CD4-positive, CD25-positive, alpha-beta regulatory T cell (primary cell): ENCODE measurements around the gene GET4. TPM values are rescaled to one million over a fixed set of nuclear protein-coding genes. Genes with fewer than 3 reads are reported as not detected.
"Not testable (repeated sequence)": the region's sequence is repeated elsewhere in the genome, so short reads cannot be mapped to it uniquely, and the experiment has no call there.

ENCODE experiments used
- ATAC-seq, 2 donors: fragments of 150-1000 bp; cut with Tn5 transposase; one replicate each; pipeline ENCODE4 v1.10.0; 2021; ENCODE audit warnings: low read depth in 2 of 2, moderate number of reproducible peaks in 2 of 2, moderate library complexity in 1 of 2
- DNase-seq, 3 donors: peaks; one replicate each; pipeline versions ENCODE4 v3.0.0 to v3.0.0-alpha.2; 2012 to 2022; ENCODE audit warnings: mixed read lengths in 1 of 3
- H3K27ac ChIP-seq: one replicate; pipeline ENCODE4 v1.7.0; 2013; ENCODE audit warnings: mild to moderate bottlenecking, low read length; ENCODE audit not compliant: insufficient read depth, poor library complexity, severe bottlenecking
- H3K27me3 ChIP-seq: one replicate; pipeline ENCODE4 v1.7.0; 2013; ENCODE audit warnings: low read length; ENCODE audit not compliant: control insufficient read depth, insufficient read depth
- H3K36me3 ChIP-seq: one replicate; pipeline ENCODE4 v1.7.0; 2013; ENCODE audit warnings: mild to moderate bottlenecking, low read length, moderate library complexity; ENCODE audit not compliant: control insufficient read depth, insufficient read depth
- H3K4me1 ChIP-seq: 2 replicates; pipeline ENCODE4 v1.7.0; 2013; ENCODE audit warnings: mild to moderate bottlenecking, low read length; ENCODE audit not compliant: insufficient read depth, control insufficient read depth, poor library complexity, severe bottlenecking
- H3K4me3 ChIP-seq: one replicate; pipeline ENCODE4 v1.7.0; 2013; ENCODE audit warnings: low read depth, mild to moderate bottlenecking, low read length, moderate library complexity
- H3K9me3 ChIP-seq, 2 experiments: 1 replicate in 1 of 2; 2 replicates in 1 of 2; pipeline ENCODE4 v1.7.0; 2013; ENCODE audit warnings: low read length in 2 of 2, mild to moderate bottlenecking in 1 of 2, moderate library complexity in 1 of 2; ENCODE audit not compliant: control insufficient read depth in 2 of 2
- H3K27ac Mint-ChIP-seq, 3 donors: one replicate each; pipeline ENCODE4 v1.8.0; 2020 to 2022; ENCODE audit warnings: mild to moderate bottlenecking in 3 of 3, mixed read lengths in 3 of 3, moderate library complexity in 2 of 3
- H3K27me3 Mint-ChIP-seq: one replicate; pipeline ENCODE4 v1.8.0; 2022; ENCODE audit warnings: mild to moderate bottlenecking, mixed read lengths
- H3K36me3 Mint-ChIP-seq: one replicate; pipeline ENCODE4 v1.8.0; 2020; ENCODE audit warnings: mixed read lengths
- H3K4me1 Mint-ChIP-seq, 4 donors: one replicate each; pipeline ENCODE4 v1.8.0; 2020 to 2022; ENCODE audit warnings: mixed read lengths in 4 of 4, mild to moderate bottlenecking in 1 of 4
- H3K4me3 Mint-ChIP-seq, 4 donors: one replicate each; pipeline ENCODE4 v1.8.0; 2020 to 2022; ENCODE audit warnings: mild to moderate bottlenecking in 4 of 4, mixed read lengths in 4 of 4, moderate library complexity in 3 of 4
- H3K9me3 Mint-ChIP-seq, 7 donors: one replicate each; pipeline ENCODE4 v1.8.0; 2020 to 2022; ENCODE audit warnings: mixed read lengths in 7 of 7, mild to moderate bottlenecking in 3 of 7, moderate library complexity in 2 of 7
- polyA plus RNA-seq, 4 donors: library from polyadenylated mRNA; unstranded; fragments of 300-500 nt; fragmentation: Illumina TruSeq; gene quantifications; one replicate each; pipeline ENCODE4 v1.2.3, GENCODE V29; 2021
- total RNA-seq: library from RNA; stranded (reverse); gene quantifications from one replicate; pipeline ENCODE4 v1.2.3, GENCODE V29; 2022

Gene GET4
- total and polyA plus RNA-seq, 5 donors from 2014 or later, result 23.9 to 67.8 (median 28.9) TPM

DNA sequence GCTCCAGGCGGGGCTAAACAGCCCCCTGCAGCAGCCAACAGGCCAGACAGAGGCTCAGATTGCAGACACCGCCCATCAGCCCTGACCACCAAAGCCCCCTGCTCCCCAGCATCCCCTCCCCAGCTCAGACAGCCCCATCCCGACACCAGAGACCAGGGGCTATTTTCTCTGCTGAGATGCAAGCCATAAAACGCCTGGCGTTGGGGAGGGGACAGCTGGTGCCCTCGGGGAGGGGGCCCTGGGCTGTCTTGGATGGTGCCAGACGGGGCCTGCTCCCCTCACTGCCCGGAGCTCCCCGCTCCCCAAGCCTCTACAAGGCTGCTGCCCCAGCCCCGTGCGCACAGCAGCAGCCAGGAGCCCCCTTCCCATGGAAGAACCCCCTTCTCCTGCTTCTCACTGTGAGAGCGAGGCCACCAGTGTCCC, 31.8 kb downstream of the GET4 start:
- Histone ChIP-seq H3K9me3 (no peaks in the 10 kb centered on the region), H3K27ac (no peak overlapping the region), H3K4me1 (peaks cover 15% of the 10 kb centered on the region), H3K4me3 (no peak overlapping the region), H3K27me3 (no peaks in the 10 kb centered on the region), H3K36me3 (no peaks in the 10 kb centered on the region)
- no peak for ATAC-seq
- no peaks in the 10 kb centered on the region for H3K36me3 Mint-ChIP-seq
- H3K9me3 Mint-ChIP-seq, result no peaks in the 10 kb centered on the region
- peak overlapping the region in 1 of 3 donors; percentile 26 for H3K27ac Mint-ChIP-seq
- peak in 1 of 3 donors; percentile 30 for DNase-seq
- peaks cover 0 to 13% (median 3%) of the 10 kb centered on the region in 4 donors for H3K4me1 Mint-ChIP-seq
- H3K27me3 Mint-ChIP-seq, result peaks cover 7% of the 10 kb centered on the region
- peak overlapping the region in 1 of 4 donors; percentile 28 for H3K4me3 Mint-ChIP-seq

DNA sequence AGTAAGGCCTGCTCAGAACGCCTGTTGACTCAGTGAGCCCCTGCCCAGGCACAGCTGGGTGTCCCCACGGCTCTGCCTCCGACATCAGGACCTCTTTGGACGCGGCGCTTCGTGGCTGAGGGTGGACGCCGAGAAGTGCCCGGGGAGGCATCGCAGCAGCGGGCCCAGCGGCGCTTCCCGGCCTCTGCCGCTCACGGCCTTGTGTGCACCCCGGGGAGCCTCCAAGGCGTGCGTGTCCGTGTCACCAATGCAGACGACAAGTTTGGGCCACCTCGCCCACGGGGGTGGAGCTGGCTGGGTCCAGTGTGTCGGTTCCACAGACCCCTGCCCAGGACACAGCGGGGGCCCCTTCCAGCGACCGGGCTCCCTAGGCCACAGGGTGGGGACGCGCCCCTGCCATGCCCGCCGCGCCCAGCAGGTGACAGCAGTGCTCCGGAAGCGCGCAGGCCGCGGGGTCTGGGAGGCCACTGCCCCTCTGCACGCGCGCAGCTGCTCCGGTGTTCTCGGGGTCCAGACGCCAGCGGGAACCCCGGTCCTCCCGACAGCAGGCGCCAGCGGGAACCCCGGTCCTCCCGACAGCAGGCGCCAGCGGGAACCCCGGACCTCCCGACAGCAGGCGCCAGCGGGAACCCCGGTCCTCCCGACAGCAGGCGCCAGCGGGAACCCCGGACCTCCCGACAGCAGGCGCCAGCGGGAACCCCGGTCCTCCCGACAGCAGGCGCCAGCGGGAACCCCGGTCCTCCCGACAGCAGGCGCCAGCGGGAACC, 32.4 kb downstream of the GET4 start:
- peaks cover 15% of the 10 kb centered on the region for H3K4me1 ChIP-seq
- not testable (repeated sequence) for H3K27ac ChIP-seq, H3K9me3 ChIP-seq, H3K27me3 ChIP-seq, H3K36me3 ChIP-seq, H3K9me3 Mint-ChIP-seq, H3K36me3 Mint-ChIP-seq, H3K4me3 ChIP-seq
- H3K27me3 Mint-ChIP-seq, result peaks cover 10% of the 10 kb centered on the region
- peak overlapping the region in 1 of 4 donors; percentile 28 for H3K4me3 Mint-ChIP-seq
- peak; percentile 35 to 59 (median 59) for DNase-seq
- peaks cover 0 to 13% (median 3%) of the 10 kb centered on the region in 4 donors for H3K4me1 Mint-ChIP-seq
- ATAC-seq, result peak; percentile 50 to 81
- peak overlapping the region in 1 of 3 donors; percentile 26 for H3K27ac Mint-ChIP-seq

DNA sequence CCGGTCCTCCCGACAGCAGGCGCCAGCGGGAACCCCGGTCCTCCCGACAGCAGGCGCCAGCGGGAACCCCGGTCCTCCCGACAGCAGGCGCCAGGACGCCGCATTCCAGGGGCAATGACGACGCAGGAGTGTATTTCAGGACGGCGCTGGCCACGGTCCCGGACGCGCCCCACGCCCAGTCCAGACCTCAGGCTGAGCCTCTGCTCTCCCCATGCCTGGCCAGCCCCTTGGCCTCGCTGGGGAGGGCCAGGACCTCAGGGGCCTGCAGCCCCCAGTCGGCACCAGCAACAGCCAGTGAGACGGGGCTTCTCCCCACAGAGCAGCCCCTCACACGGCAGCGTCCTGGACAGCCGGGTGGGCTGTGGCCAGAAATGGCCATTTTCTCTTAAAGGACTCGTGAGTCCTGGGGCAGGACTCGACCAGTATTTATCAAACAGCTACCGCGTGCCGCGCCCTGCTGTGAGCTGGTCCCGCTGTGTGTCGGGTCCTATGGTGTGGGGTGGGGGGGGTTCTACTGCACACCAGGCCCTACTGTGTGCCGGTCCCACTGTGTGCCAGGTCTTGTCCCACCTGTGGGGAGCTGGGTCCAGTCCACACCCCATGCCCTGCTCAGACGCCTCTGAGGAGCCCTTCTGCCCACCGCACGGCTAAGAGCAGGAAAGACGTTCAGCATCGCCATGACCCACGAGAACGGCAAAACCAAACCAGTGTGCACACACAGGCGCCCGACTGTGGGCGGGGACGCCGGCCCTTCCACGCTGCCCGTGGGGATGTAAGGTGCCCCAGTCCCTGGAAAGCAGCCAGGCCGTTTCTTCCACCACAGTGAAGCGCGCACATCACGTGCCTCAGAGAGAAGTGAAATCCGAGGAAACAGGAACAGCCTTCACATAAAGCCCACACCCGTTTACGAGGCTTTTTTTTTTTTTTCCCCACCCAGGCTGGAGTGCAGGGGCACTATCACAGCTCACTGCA, 33.3 kb downstream of the GET4 start:
- no peak overlapping the region for H3K4me3 ChIP-seq
- peak; percentile 15 to 23 for ATAC-seq

DNA sequence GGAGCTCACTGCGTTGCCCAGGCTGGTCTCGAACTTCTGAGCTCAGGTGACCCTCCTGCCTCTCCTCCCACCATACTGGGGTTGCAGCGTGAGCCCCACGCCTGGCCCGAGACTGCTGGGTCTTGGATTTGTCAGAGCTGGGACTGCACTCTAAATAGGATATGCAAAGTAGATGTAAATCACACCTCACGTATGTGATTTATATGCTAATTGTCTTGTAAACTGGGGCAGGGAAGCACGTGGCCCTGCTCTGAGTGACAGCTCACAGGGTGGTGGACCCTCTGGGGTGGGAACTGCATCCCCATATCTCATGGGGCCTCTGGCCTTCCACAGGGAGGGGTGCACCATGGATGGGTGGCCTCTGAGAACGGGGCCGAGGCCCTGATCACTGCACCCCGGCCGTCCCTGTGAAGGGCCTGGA, 34.1 kb downstream of the GET4 start:
- Histone ChIP-seq H3K36me3 (no peaks in the 10 kb centered on the region), H3K4me3 (no peak overlapping the region), H3K27ac (no peak overlapping the region), H3K27me3 (no peaks in the 10 kb centered on the region), H3K4me1 (peaks cover 15% of the 10 kb centered on the region), H3K9me3 (no peaks in the 10 kb centered on the region)
- Mint-ChIP-seq H3K27ac (peak overlapping the region in 2 of 3 donors; percentile 67 to 81), H3K36me3 (no peaks in the 10 kb centered on the region), H3K4me3 (peak overlapping the region; percentile 60 to 74 (median 70)), H3K9me3 (no peaks in the 10 kb centered on the region), H3K4me1 (peaks cover 0 to 13% (median 3%) of the 10 kb centered on the region in 4 donors), H3K27me3 (peaks cover 10% of the 10 kb centered on the region)
- DNase-seq, result no peak
- peak in 1 of 2 donors; percentile 15 for ATAC-seq

More for the DNA sequence above, 33.3 kb downstream of the GET4 start:
- Histone ChIP-seq H3K36me3 (no peaks in the 10 kb centered on the region), H3K9me3 (no peaks in the 10 kb centered on the region), H3K4me1 (peaks cover 15% of the 10 kb centered on the region), H3K27me3 (no peaks in the 10 kb centered on the region), H3K27ac (no peak overlapping the region)
- H3K27ac Mint-ChIP-seq, result peak overlapping the region in 2 of 3 donors; percentile 67 to 81
- no peaks in the 10 kb centered on the region for H3K36me3 Mint-ChIP-seq
- DNase-seq, result peak in 1 of 3 donors; percentile 18
- H3K4me1 Mint-ChIP-seq, result peaks cover 0 to 13% (median 3%) of the 10 kb centered on the region in 4 donors
- H3K27me3 Mint-ChIP-seq, result peaks cover 10% of the 10 kb centered on the region
- H3K4me3 Mint-ChIP-seq, result peak overlapping the region in 3 of 4 donors; percentile 73 to 77 (median 74)
- H3K9me3 Mint-ChIP-seq, result no peaks in the 10 kb centered on the region

DNA sequence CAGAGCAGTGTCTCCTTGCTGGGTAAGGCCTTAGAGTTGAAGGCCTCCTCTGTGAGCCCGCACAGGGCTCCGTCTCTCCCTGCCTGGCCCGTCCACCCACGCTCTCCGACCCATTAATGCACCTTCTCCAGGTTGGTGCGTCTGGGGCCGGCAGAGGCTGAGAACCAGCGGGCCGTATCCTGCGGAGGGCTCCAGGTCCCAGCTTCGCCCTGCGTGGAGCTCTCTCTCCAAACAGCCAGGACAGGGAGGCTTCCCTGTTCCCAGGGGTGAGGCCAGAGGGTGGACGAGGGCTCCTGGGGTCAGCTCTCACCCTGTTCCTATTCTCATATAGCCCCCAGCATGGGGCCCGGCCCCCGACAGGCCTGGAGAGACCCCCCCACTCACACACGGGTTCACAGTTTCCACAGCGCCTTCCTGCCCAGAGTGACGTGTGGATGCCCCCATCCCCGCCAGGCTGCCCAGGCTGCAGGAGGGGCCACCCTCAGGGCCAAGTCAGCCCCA, 34.6 kb downstream of the GET4 start:
- ATAC-seq (no peak), DNase-seq (no peak)
- Histone ChIP-seq H3K27ac (no peak overlapping the region), H3K4me1 (peaks cover 15% of the 10 kb centered on the region), H3K9me3 (no peaks in the 10 kb centered on the region), H3K27me3 (no peaks in the 10 kb centered on the region), H3K4me3 (no peak overlapping the region), H3K36me3 (no peaks in the 10 kb centered on the region)
- H3K9me3 Mint-ChIP-seq, result no peaks in the 10 kb centered on the region
- peaks cover 0 to 13% (median 3%) of the 10 kb centered on the region in 4 donors for H3K4me1 Mint-ChIP-seq
- no peak overlapping the region for H3K4me3 Mint-ChIP-seq
- H3K36me3 Mint-ChIP-seq, result no peaks in the 10 kb centered on the region
- no peak overlapping the region for H3K27ac Mint-ChIP-seq
- H3K27me3 Mint-ChIP-seq, result peaks cover 10% of the 10 kb centered on the region

DNA sequence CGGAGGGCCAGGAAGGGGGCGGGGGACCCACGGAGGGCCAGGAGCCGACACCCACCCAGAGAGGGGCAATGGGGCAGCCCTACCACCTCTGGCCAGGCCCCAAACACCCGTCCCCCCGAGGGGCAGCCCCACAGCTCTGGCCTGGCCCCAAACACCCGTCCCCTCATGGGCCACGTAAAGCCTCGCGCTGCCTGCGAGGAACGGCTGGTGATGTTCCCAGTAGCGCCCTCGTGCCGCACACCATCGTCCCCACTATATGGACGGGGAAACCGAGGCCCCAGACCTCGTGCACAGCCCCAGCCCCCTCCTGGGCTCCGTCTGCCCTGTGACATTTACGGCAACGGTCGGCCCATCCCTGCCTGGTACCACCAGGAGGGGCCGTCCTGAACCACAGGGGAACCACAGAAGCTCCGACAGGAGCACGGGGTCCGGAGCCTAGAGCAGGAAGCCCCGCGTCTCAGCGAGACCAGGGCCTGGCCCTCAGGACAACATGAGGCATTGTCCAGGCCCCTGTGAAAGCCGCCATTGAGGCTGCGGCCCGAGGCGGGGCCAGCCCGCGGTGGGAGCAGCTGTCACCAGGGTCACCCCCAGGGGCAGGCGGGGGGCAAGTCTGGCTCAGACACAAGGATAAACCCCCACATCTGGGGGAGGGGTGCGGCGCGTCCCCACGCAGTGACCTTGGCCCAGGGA, 35.6 kb downstream of the GET4 start:
- Histone ChIP-seq H3K4me1 (peaks cover 15% of the 10 kb centered on the region), H3K36me3 (no peaks in the 10 kb centered on the region), H3K27ac (no peak overlapping the region), H3K27me3 (no peaks in the 10 kb centered on the region), H3K9me3 (no peaks in the 10 kb centered on the region), H3K4me3 (no peak overlapping the region)
- Mint-ChIP-seq H3K27me3 (peaks cover 10% of the 10 kb centered on the region), H3K4me1 (peaks cover 0 to 15% (median 3%) of the 10 kb centered on the region in 4 donors), H3K9me3 (no peaks in the 10 kb centered on the region), H3K27ac (peak overlapping the region in 1 of 3 donors; percentile 38), H3K4me3 (no peak overlapping the region), H3K36me3 (no peaks in the 10 kb centered on the region)
- DNase-seq (no peak), ATAC-seq (no peak)
